T-helper 1 cell (primary cell): ENCODE results near the gene BTBD9.

Experiments used
- DNase-seq, 5 donors: peaks; one replicate each; pipeline ENCODE4 v3.0.0-alpha.2; 2012 to 2020

BTBD9 gene

GRCh38 chr6:38273325-38273724, 366.4 kb downstream of the BTBD9 start:
- no peak for DNase-seq

- DNase-seq = no peak
These were observed 367.5 kb downstream of the BTBD9 start for GRCh38 chr6:38272222-38272621.

- DNase-seq = no peak
These were observed 368.6 kb downstream of the BTBD9 start for GRCh38 chr6:38271081-38271480.

- DNase-seq = no peak
These were observed 369.4 kb downstream of the BTBD9 start for GRCh38 chr6:38270367-38270766.

- DNase-seq = no peak
These were observed 370.1 kb downstream of the BTBD9 start for GRCh38 chr6:38269461-38270172.

GRCh38 chr6:38268342-38268741, 371.4 kb downstream of the BTBD9 start:
- no peak for DNase-seq

GRCh38 chr6:38266921-38267354, 372.8 kb downstream of the BTBD9 start:
- DNase-seq = no peak

GRCh38 chr6:38264605-38265004, 375.1 kb downstream of the BTBD9 start:
- DNase-seq = no peak

- no peak for DNase-seq
These were observed 377.1 kb downstream of the BTBD9 start for GRCh38 chr6:38262609-38263008.

- no peak for DNase-seq
These were observed 377.7 kb downstream of the BTBD9 start for GRCh38 chr6:38262026-38262425.

- no peak for DNase-seq
These were observed 378.1 kb downstream of the BTBD9 start for GRCh38 chr6:38261626-38262025.

- DNase-seq = no peak
These were observed 380.0 kb downstream of the BTBD9 start for GRCh38 chr6:38259736-38260135.

- DNase-seq = no peak
These were observed 391.1 kb downstream of the BTBD9 start for GRCh38 chr6:38248500-38249234.

- DNase-seq = no peak
These were observed 394.4 kb downstream of the BTBD9 start for GRCh38 chr6:38245295-38245694.

- no peak for DNase-seq
These were observed 394.9 kb downstream of the BTBD9 start for GRCh38 chr6:38244869-38245268.

GRCh38 chr6:38241200-38241871, 398.4 kb downstream of the BTBD9 start:
- no peak for DNase-seq

- no peak for DNase-seq
These were observed 399.8 kb downstream of the BTBD9 start for GRCh38 chr6:38239719-38240451.

GRCh38 chr6:38236631-38237030, 403.1 kb downstream of the BTBD9 start:
- no peak for DNase-seq

GRCh38 chr6:38234934-38235682, 404.6 kb downstream of the BTBD9 start:
- DNase-seq = no peak

- no peak for DNase-seq
These were observed 405.6 kb downstream of the BTBD9 start for GRCh38 chr6:38234141-38234540.

GRCh38 chr6:38233161-38233791, 406.5 kb downstream of the BTBD9 start:
- no peak for DNase-seq

- no peak for DNase-seq
These were observed 414.0 kb downstream of the BTBD9 start for GRCh38 chr6:38225766-38226165.
